GM12891 (cell line): ENCODE data around the gene CTNNA1.

Experiments
- PAX5 ChIP-seq: IDR thresholded peaks from 2 replicates; pipeline ENCODE4 v1.6.1; 2011; ENCODE audit warnings: low read length, moderate library complexity, mild to moderate bottlenecking; ENCODE audit not compliant: insufficient read depth, severe bottlenecking
- POLR2A ChIP-seq: IDR thresholded peaks from 2 replicates; pipeline ENCODE4 v1.6.1; 2011; ENCODE audit warnings: low read depth, low read length, control low read depth
- POLR2AphosphoS5 ChIP-seq: IDR thresholded peaks from 2 replicates; pipeline ENCODE4 v1.6.1; 2011; ENCODE audit warnings: low read depth, low read length, control low read depth
- SPI1 ChIP-seq: IDR thresholded peaks from 2 replicates; pipeline ENCODE4 v1.6.1; 2011; ENCODE audit warnings: low read depth, low read length, control low read depth
- TAF1 ChIP-seq: IDR thresholded peaks from 2 replicates; pipeline ENCODE4 v1.6.1; 2011; ENCODE audit warnings: low read depth, low read length, control low read depth

- TF ChIP-seq POLR2A (no peak), TAF1 (no peak), POLR2AphosphoS5 (no peak), SPI1 (no peak), PAX5 (no peak)
These were observed 215.4 kb downstream of the CTNNA1 start for GRCh38 chr5:138968601-138969000.
